ENCODE measurements around the gene FBXO8. TPM values are rescaled to one million over a fixed set of nuclear protein-coding genes. Genes with fewer than 3 reads are reported as not detected.

FBXO8 gene
- polyA plus RNA-seq, 2 of the 4 experiments (the other 2 are of a cell fraction), result 10.3 to 19.5 TPM

DNA sequence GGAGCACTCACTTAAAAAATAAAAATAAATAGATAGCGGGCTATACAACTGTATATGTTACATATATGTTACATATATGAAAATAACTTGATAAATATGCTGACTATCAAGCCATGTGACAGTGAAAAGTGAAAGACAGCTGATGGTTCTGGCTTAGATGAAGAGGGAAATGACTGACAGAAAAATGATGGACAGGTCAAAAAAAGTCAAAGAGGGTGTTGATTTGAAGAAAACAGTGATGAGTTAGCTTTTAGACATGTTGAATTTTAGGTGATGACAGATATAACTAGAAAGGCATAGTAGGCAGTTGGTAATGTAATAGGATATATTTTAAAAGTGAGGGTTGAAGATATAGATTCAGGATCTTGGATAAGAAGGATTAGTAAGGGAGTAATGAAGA, 37.8 kb downstream of the FBXO8 start:
- Histone ChIP-seq H3K4me2 (no peak overlapping the region), H3K27ac (no peak overlapping the region), H3K4me3 (no peak overlapping the region), H3K9me3 (no peaks in the 10 kb centered on the region), H3K4me1 (peaks cover 41% of the 10 kb centered on the region)
- DNase-seq (ENCODE audit: low read depth in 1 of 2, low spot score in 1 of 2) (no peak), FAIRE-seq (no peak), ATAC-seq (no peak)
- TF ChIP-seq CBX8 (IDR thresholded peaks at IDR 0.05) (no peak), ZC3H11A (IDR thresholded peaks at IDR 0.05) (no peak)
- ChIA-PET POLR2A (no interaction called here), CTCF (interaction anchor here (0.6 to 1.1 kb wide), 2 partner anchors 14 to 24 kb away, joined by 3 to 4 read pairs; no protein-coding TSS in a partner anchor)
- 91% methylated on average over 1 of the region's 1 CpG for WGBS (ENCODE audit: missing lambda C conversion rate)

DNA sequence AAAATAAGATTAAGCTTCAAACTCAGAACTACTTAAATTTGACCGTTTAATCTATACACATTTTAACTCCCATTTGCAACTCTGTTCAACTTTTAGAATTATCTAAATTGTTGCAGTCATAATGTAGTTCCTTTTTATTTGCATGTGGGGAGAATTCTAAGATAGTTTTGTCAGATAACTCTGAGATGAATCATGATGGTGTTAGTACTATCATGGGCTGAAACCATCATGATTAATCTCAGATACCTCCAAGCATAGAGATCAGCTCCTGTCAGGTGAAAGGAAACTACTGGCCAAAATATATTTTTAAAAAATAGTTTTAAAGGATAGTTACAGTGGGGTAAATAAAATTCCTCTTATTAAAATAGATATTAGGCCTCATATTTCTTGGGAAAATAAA, 39.0 kb downstream of the FBXO8 start:
- DNase-seq (ENCODE audit: low read depth in 1 of 2, low spot score in 1 of 2) (no peak), ATAC-seq (no peak), FAIRE-seq (no peak)
- H3K4me1 ChIP-seq, result peaks cover 32% of the 10 kb centered on the region
- TF ChIP-seq HEYL (CRISPR knock-in tag; IDR thresholded peaks at IDR 0.05), result no peak
- TF ChIP-seq KDM5A (IDR thresholded peaks at IDR 0.05), result no peak
- TF ChIP-seq, protein P1, sequence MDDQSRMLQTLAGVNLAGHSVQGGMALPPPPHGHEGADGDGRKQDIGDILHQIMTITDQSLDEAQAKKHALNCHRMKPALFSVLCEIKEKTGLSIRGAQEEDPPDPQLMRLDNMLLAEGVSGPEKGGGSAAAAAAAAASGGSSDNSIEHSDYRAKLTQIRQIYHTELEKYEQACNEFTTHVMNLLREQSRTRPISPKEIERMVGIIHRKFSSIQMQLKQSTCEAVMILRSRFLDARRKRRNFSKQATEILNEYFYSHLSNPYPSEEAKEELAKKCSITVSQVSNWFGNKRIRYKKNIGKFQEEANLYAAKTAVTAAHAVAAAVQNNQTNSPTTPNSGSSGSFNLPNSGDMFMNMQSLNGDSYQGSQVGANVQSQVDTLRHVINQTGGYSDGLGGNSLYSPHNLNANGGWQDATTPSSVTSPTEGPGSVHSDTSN (IDR thresholded peaks at IDR 0.05), result no peak
- no peak for TF ChIP-seq RAD21 (conservative IDR thresholded peaks at IDR 0.05 in 1 of 2, IDR thresholded peaks at IDR 0.05 in 1 of 2)
- TF ChIP-seq SMC3 (IDR thresholded peaks at IDR 0.05), result no peak
- TF ChIP-seq RARB (CRISPR knock-in tag; IDR thresholded peaks at IDR 0.05), result no peak
- TF ChIP-seq MAFK (IDR thresholded peaks at IDR 0.05; ENCODE audit: partially characterized antibody), result no peak
- TF ChIP-seq MYC (IDR thresholded peaks at IDR 0.05; ENCODE audit: borderline replicate concordance, low read length), result no peak
- TF ChIP-seq E2F6 (IDR thresholded peaks at IDR 0.05; ENCODE audit: borderline replicate concordance, low read depth), result no peak
- TF ChIP-seq CTCF (IDR thresholded peaks at IDR 0.05), result no peak
- no peak for TF ChIP-seq ATOH8 (CRISPR knock-in tag; IDR thresholded peaks at IDR 0.05; ENCODE audit: low read depth)
- no peak for TF ChIP-seq HOXB13 (CRISPR knock-in tag; IDR thresholded peaks at IDR 0.05; ENCODE audit: low read depth)
- no peak for TF ChIP-seq MAZ (IDR thresholded peaks at IDR 0.05; ENCODE audit: borderline replicate concordance, low read depth, low read length)
- no peak overlapping the region for H3K4me3 ChIP-seq
- H3K27ac ChIP-seq, result no peak overlapping the region
- CTCF ChIA-PET, result interaction anchor here (0.6 kb wide), 1 partner anchor 884 kb away, joined by 3 read pairs; no protein-coding TSS in a partner anchor
- WGBS (ENCODE audit: missing lambda C conversion rate), result 70% methylated on average over 1 of the region's 1 CpG
- POLR2A ChIA-PET, result no interaction called here
- H3K9me3 ChIP-seq, result no peaks in the 10 kb centered on the region
- H3K4me2 ChIP-seq, result peak overlapping the region; percentile 5; the same call in 1 of the 3 replicates

- ChIA-PET CTCF (no interaction called here), POLR2A (no interaction called here)
- TF ChIP-seq ATOH8 (CRISPR knock-in tag; IDR thresholded peaks at IDR 0.05; ENCODE audit: low read depth), result no peak
- no peak overlapping the region for H3K27ac ChIP-seq
- no peak overlapping the region for H3K4me3 ChIP-seq
- peaks cover 13% of the 10 kb centered on the region for H3K4me1 ChIP-seq
- no peak overlapping the region for H3K4me2 ChIP-seq
- FAIRE-seq (no peak), DNase-seq (ENCODE audit: low read depth in 1 of 2, low spot score in 1 of 2) (no peak), ATAC-seq (no peak)
- H3K9me3 ChIP-seq, result no peaks in the 10 kb centered on the region
- WGBS (ENCODE audit: missing lambda C conversion rate), result 70% methylated on average over 3 of the region's 3 CpGs
These were observed 42.3 kb downstream of the FBXO8 start for GRCh38 chr4:174241162-174241561.
